Endodermal cell (in vitro differentiated cells): Measurements from ENCODE around the gene MPI. TPM values are rescaled to one million over a fixed set of nuclear protein-coding genes. Genes with fewer than 3 reads are reported as not detected.
"Not testable (repeated sequence)": the region's sequence is repeated elsewhere in the genome, so short reads cannot be mapped to it uniquely, and the experiment has no call there.

Experiments
- DNase-seq: peaks from one replicate; pipeline ENCODE4 v3.0.0-alpha.2; 2017
- H3K27ac ChIP-seq: 2 replicates; pipeline ENCODE4 v1.5.1; 2013; ENCODE audit warnings: mild to moderate bottlenecking, low read depth, low read length, moderate library complexity
- H3K27me3 ChIP-seq: 2 replicates; pipeline ENCODE4 v1.6.1; 2013; ENCODE audit warnings: mild to moderate bottlenecking, low read length, moderate library complexity; ENCODE audit not compliant: insufficient read depth, control insufficient read depth, poor library complexity, severe bottlenecking
- H3K36me3 ChIP-seq: 2 replicates; pipeline ENCODE4 v1.7.0; 2013; ENCODE audit warnings: mild to moderate bottlenecking, low read length, moderate library complexity; ENCODE audit not compliant: control insufficient read depth, insufficient read depth
- H3K4me1 ChIP-seq: one replicate; pipeline ENCODE4 v1.7.0; 2013; ENCODE audit warnings: low read length; ENCODE audit not compliant: control insufficient read depth, insufficient read depth
- H3K4me3 ChIP-seq: 2 replicates; pipeline ENCODE4 v1.5.1; 2013; ENCODE audit warnings: mild to moderate bottlenecking, low read length, moderate library complexity
- H3K9ac ChIP-seq: 2 replicates; pipeline ENCODE4 v1.6.1; 2013; ENCODE audit warnings: mild to moderate bottlenecking, low read length, moderate library complexity; ENCODE audit not compliant: poor library complexity, severe bottlenecking; ENCODE audit errors: extremely low read depth
- H3K9me3 ChIP-seq: 2 replicates; pipeline ENCODE4 v1.6.1; 2013; ENCODE audit warnings: mild to moderate bottlenecking, low read length, moderate library complexity; ENCODE audit not compliant: control insufficient read depth
- H3K27ac Mint-ChIP-seq: 2 replicates; pipeline ENCODE4 v1.8.0; 2020; ENCODE audit warnings: mixed read lengths
- H3K27me3 Mint-ChIP-seq: 2 replicates; pipeline ENCODE4 v1.8.0; 2021; ENCODE audit warnings: mild to moderate bottlenecking, mixed read lengths; ENCODE audit not compliant: insufficient read depth
- H3K36me3 Mint-ChIP-seq: 2 replicates; pipeline ENCODE4 v1.8.0; 2020; ENCODE audit warnings: low read depth, mixed read lengths
- H3K4me1 Mint-ChIP-seq: 2 replicates; pipeline ENCODE4 v1.8.0; 2020; ENCODE audit warnings: mixed read lengths
- H3K4me3 Mint-ChIP-seq: 2 replicates; pipeline ENCODE4 v1.8.0; 2020; ENCODE audit warnings: mild to moderate bottlenecking, moderate library complexity, mixed read lengths
- H3K9me3 Mint-ChIP-seq: 2 replicates; pipeline ENCODE4 v1.8.0; 2020; ENCODE audit warnings: mild to moderate bottlenecking, mixed read lengths
- CTCF ChIP-seq: fragments of 200-600 bp; sonication (generic); conservative IDR thresholded peaks from 2 replicates; pipeline ENCODE4 v1.5.0; 2021; ENCODE audit warnings: antibody characterized with exemption, mild to moderate bottlenecking
- WGBS, 2 experiments: methylation state at CpG; one replicate each; pipeline versions ENCODE4 v1.1.5 to v1.1.7; 2013; ENCODE audit warnings: missing lambda C conversion rate in 2 of 2, mixed read lengths in 1 of 2; ENCODE audit not compliant: insufficient coverage in 1 of 2, insufficient read length in 1 of 2; 5-methylcytosine and 5-hydroxymethylcytosine counted together
- total RNA-seq, 2 donors: library from RNA; stranded (reverse); fragmentation: NEBNext Ultra II Directional in 1 of 2; extraction: Animal tissue kit (Norgen Biotek cat#: 25700) in 1 of 2; gene quantifications; 2 replicates in 1 of 2; 3 replicates in 1 of 2; pipeline ENCODE4 v1.2.1, GENCODE V29; 2021

MPI gene
- total RNA-seq, 2 donors from 2014 or later = 50.3 to 59.2 TPM

- no peak overlapping the region for H3K9ac ChIP-seq
- Mint-ChIP-seq H3K4me1 (no peaks in the 10 kb centered on the region), H3K27me3 (no peaks in the 10 kb centered on the region), H3K9me3 (no peaks in the 10 kb centered on the region), H3K4me3 (no peak overlapping the region), H3K27ac (no peak overlapping the region), H3K36me3 (peaks cover 53% of the 10 kb centered on the region)
- no peaks in the 10 kb centered on the region for H3K9me3 ChIP-seq
- no peak for DNase-seq
- H3K4me1 ChIP-seq = no peaks in the 10 kb centered on the region
- H3K27ac ChIP-seq = no peak overlapping the region
- 86 to 97% methylated on average over 5 to 9 of the region's 9 CpGs for WGBS, 2 experiments
- no peak overlapping the region for H3K4me3 ChIP-seq
- TF ChIP-seq CTCF = no peak
- H3K36me3 ChIP-seq = peaks cover 57% of the 10 kb centered on the region
- no peaks in the 10 kb centered on the region for H3K27me3 ChIP-seq
Observed at GRCh38 chr15:74913041-74913440, 23.2 kb downstream of the MPI start.

- H3K4me1 ChIP-seq, H3K27me3 ChIP-seq, H3K27me3 Mint-ChIP-seq, H3K27ac Mint-ChIP-seq, H3K27ac ChIP-seq, H3K4me3 Mint-ChIP-seq, H3K4me1 Mint-ChIP-seq, H3K4me3 ChIP-seq, H3K9me3 ChIP-seq, H3K9ac ChIP-seq, DNase-seq, H3K9me3 Mint-ChIP-seq: not testable (repeated sequence)
- H3K36me3 ChIP-seq = peaks cover 65% of the 10 kb centered on the region
- WGBS, 2 experiments = 92 to 98% methylated on average over 8 of the region's 8 CpGs
- H3K36me3 Mint-ChIP-seq = peaks cover 55% of the 10 kb centered on the region
Observed at GRCh38 chr15:74913799-74914198, 24.0 kb downstream of the MPI start.

- Histone ChIP-seq H3K9me3 (no peaks in the 10 kb centered on the region), H3K27ac (no peak overlapping the region), H3K27me3 (no peaks in the 10 kb centered on the region), H3K9ac (no peak overlapping the region), H3K36me3 (peaks cover 81% of the 10 kb centered on the region), H3K4me1 (no peaks in the 10 kb centered on the region), H3K4me3 (no peak overlapping the region)
- 93 to 94% methylated on average over 5 of the region's 6 CpGs for WGBS, 2 experiments
- TF ChIP-seq CTCF = no peak
- Mint-ChIP-seq H3K9me3 (no peaks in the 10 kb centered on the region), H3K27me3 (no peaks in the 10 kb centered on the region), H3K36me3 (peaks cover 69% of the 10 kb centered on the region), H3K4me3 (no peak overlapping the region), H3K4me1 (no peaks in the 10 kb centered on the region), H3K27ac (no peak overlapping the region)
- DNase-seq = no peak
Observed at GRCh38 chr15:74917676-74918075, 27.8 kb downstream of the MPI start.

- Mint-ChIP-seq H3K27ac (no peak overlapping the region), H3K4me1 (no peaks in the 10 kb centered on the region), H3K9me3 (no peaks in the 10 kb centered on the region), H3K27me3 (no peaks in the 10 kb centered on the region), H3K36me3 (peaks cover 66% of the 10 kb centered on the region), H3K4me3 (no peak overlapping the region)
- no peak for DNase-seq
- peaks cover 83% of the 10 kb centered on the region for H3K36me3 ChIP-seq
- 94 to 97% methylated on average over 8 of the region's 8 CpGs for WGBS, 2 experiments
- H3K27ac ChIP-seq = no peak overlapping the region
- no peak overlapping the region for H3K4me3 ChIP-seq
- no peak overlapping the region for H3K9ac ChIP-seq
- H3K27me3 ChIP-seq = no peaks in the 10 kb centered on the region
- TF ChIP-seq CTCF = no peak
- H3K4me1 ChIP-seq = no peaks in the 10 kb centered on the region
- H3K9me3 ChIP-seq = no peaks in the 10 kb centered on the region
Observed at GRCh38 chr15:74920456-74920855, 30.6 kb downstream of the MPI start.
